GM10847 (cell line): Measurements from ENCODE around the gene CTCF.

ENCODE experiments used
- POLR2A ChIP-seq: IDR thresholded peaks from 2 replicates; pipeline ENCODE4 v1.6.1; 2011; ENCODE audit not compliant: insufficient read length; ENCODE audit errors: extremely low read depth

CTCF gene

GRCh38 chr16:67678354-67679023 is 116.2 kb downstream of the CTCF start:
- TF ChIP-seq POLR2A: no peak

DNA sequence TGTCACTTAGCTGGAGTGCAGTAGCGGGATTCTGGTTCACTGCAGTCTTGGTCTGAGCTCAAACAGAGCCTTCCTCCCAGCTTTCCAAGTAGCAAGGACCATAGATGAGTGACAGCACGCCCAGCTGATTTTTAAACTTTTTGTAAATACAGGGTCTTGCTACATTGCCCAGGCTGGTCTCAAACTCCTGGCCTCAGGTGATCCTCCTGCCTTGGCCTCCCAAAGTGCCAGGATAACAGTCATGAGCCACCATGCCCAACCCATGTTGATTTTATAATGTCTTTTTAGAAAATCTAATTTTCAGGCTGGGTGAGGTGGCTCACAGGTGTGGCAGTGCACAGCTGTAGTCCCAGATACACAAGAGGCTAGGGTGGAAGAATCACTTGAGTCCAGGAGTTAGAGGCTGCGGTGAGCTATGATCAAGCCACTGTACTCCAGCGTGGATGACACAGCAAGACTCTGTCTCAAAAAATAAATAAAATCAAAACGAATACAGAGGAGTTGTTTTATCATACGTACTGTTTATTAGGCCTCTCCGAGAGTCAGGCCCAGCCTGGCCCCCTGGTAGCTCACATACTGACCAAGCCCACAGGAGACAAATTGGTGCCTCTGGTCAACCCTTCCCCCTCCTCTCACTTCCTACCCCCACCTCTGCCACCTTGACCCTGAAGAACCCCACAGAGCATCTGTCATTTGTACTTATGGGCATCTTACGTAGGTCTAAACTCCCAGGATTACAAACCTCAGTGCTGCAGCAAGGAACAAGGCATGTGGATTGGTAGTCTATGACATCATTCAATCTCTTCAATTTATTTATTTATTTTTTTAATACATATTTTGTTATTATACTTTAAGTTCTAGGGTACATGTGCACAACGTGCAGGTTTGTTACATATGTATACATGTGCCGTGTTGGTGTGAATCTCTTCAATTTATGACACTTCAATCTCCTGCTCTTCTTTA is 117.9 kb downstream of the CTCF start:
- TF ChIP-seq POLR2A: no peak

DNA sequence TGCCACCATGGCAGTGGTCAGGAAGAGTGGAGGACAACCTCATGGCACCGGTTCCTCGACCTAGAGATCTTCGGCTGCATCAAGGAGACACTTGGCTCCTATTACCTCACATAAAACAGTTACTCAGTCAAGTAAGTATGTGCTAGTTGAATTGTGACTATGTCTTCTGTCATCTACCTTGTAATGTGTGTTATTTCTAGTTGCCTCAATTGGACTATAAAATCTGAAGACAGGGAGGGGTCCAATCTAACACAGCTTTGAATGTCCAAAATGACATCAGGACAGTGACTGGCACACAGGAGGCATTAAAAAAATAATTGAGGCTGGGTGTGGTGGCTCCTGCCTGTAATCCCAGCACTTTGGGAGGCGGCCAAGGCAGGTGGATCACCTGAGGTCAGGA is 121.4 kb downstream of the CTCF start:
- TF ChIP-seq POLR2A: no peak

GRCh38 chr16:67685388-67686112 is 123.2 kb downstream of the CTCF start:
- TF ChIP-seq POLR2A: no peak
